ENCODE data around the gene PPM1G.

The PPM1G gene

GRCh38 chr2:27378809-27379290 is 30.5 kb downstream of the PPM1G start:
- Histone ChIP-seq H3K9me3 (no peaks in the 10 kb centered on the region), H3K4me3 (ENCODE audit: low read depth, low read length) (peak overlapping the region; percentile 92), H3K27me3 (no peaks in the 10 kb centered on the region), H3K36me3 (peaks cover 65% of the 10 kb centered on the region), H3K4me1 (no peaks in the 10 kb centered on the region)
- no peak for TF ChIP-seq CTCF (IDR thresholded peaks at IDR 0.05; ENCODE audit: low read depth, low read length)
- DNase-seq, result no peak

- H3K9me3 ChIP-seq, result no peaks in the 10 kb centered on the region
- H3K4me1 ChIP-seq, result no peaks in the 10 kb centered on the region
- no peak overlapping the region for H3K4me3 ChIP-seq (ENCODE audit: low read depth, low read length)
- peaks cover 65% of the 10 kb centered on the region for H3K36me3 ChIP-seq
- TF ChIP-seq CTCF (IDR thresholded peaks at IDR 0.05; ENCODE audit: low read depth, low read length), result peak; percentile 21; the same call in 1 of the 2 replicates
- DNase-seq, result no peak
- H3K27me3 ChIP-seq, result no peaks in the 10 kb centered on the region
Observed at GRCh38 chr2:27378096-27378808, 31.1 kb downstream of the PPM1G start.

- Histone ChIP-seq H3K9me3 (no peaks in the 10 kb centered on the region), H3K27me3 (no peaks in the 10 kb centered on the region), H3K36me3 (peaks cover 69% of the 10 kb centered on the region), H3K4me3 (ENCODE audit: low read depth, low read length) (no peak overlapping the region), H3K4me1 (no peaks in the 10 kb centered on the region)
- DNase-seq, result no peak
- no peak for TF ChIP-seq CTCF (IDR thresholded peaks at IDR 0.05; ENCODE audit: low read depth, low read length)
Observed at GRCh38 chr2:27377618-27378095, 31.7 kb downstream of the PPM1G start.

- H3K4me3 ChIP-seq (ENCODE audit: low read depth, low read length), result no peak overlapping the region
- H3K9me3 ChIP-seq, result no peaks in the 10 kb centered on the region
- H3K4me1 ChIP-seq, result no peaks in the 10 kb centered on the region
- no peaks in the 10 kb centered on the region for H3K27me3 ChIP-seq
- TF ChIP-seq CTCF (IDR thresholded peaks at IDR 0.05; ENCODE audit: low read depth, low read length), result no peak
- peaks cover 70% of the 10 kb centered on the region for H3K36me3 ChIP-seq
- no peak for DNase-seq
Observed at GRCh38 chr2:27376866-27377617, 32.3 kb downstream of the PPM1G start.

- no peak for DNase-seq
- Histone ChIP-seq H3K4me3 (ENCODE audit: low read depth, low read length) (no peak overlapping the region), H3K36me3 (peaks cover 62% of the 10 kb centered on the region), H3K4me1 (no peaks in the 10 kb centered on the region; the same call in 1 of the 2 replicates), H3K27me3 (no peaks in the 10 kb centered on the region), H3K9me3 (no peaks in the 10 kb centered on the region)
- no peak for TF ChIP-seq CTCF (IDR thresholded peaks at IDR 0.05; ENCODE audit: low read depth, low read length)
Observed at GRCh38 chr2:27376151-27376865, 33.1 kb downstream of the PPM1G start.

Measured in BE2C (cell line).